GM12875 (cell line): ENCODE measurements around the gene ADAMTS4.

Experiments used
- H3K4me3 ChIP-seq: one replicate; pipeline ENCODE4 v1.5.1; 2011; ENCODE audit warnings: low read depth, low read length, control low read depth
- TF ChIP-seq, protein P1 (sequence below): IDR thresholded peaks from 2 replicates; pipeline ENCODE4 v1.5.1; 2011; ENCODE audit warnings: low read depth, mild to moderate bottlenecking, control low read depth, inconsistent platforms, low read length, moderate library complexity, borderline replicate concordance; ENCODE audit not compliant: insufficient read depth

Gene ADAMTS4

DNA sequence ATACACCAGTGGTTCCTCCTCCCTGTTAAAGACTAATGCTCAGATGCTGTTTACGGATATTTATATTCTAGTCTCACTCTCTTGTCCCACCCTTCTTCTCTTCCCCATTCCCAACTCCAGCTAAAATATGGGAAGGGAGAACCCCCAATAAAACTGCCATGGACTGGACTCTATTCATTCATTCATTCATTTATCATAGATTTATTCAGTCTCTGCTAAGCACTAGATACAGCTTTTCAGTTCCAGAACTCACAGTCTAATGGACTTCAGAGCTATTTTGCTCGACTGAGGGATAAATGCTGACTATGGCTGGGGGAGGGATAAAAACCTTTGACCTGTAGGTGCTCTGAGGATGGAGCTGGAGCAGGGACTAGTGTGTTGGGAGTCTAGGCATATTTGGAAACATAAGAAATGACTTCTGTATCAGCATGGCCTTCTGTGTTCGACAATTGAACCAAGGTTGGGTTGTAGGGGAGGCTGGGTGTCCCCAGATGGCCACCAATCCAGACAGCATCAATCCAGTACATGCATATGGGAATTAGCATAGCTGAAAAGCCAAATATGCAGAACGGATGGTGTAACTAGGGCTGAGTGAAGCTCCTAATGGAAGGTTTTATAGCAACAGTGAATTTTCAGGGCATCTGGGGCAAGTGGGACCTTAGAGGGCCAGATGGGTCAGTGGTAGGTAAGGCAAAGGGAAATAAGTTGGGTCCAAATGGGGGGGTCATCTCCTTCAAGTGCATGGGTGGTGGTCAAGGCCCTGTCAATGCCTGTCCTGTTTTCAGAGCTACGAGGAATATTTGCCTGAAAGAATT lies 20.4 kb upstream of the ADAMTS4 start:
- TF ChIP-seq, protein P1, sequence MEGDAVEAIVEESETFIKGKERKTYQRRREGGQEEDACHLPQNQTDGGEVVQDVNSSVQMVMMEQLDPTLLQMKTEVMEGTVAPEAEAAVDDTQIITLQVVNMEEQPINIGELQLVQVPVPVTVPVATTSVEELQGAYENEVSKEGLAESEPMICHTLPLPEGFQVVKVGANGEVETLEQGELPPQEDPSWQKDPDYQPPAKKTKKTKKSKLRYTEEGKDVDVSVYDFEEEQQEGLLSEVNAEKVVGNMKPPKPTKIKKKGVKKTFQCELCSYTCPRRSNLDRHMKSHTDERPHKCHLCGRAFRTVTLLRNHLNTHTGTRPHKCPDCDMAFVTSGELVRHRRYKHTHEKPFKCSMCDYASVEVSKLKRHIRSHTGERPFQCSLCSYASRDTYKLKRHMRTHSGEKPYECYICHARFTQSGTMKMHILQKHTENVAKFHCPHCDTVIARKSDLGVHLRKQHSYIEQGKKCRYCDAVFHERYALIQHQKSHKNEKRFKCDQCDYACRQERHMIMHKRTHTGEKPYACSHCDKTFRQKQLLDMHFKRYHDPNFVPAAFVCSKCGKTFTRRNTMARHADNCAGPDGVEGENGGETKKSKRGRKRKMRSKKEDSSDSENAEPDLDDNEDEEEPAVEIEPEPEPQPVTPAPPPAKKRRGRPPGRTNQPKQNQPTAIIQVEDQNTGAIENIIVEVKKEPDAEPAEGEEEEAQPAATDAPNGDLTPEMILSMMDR = no peak
- H3K4me3 ChIP-seq = no peak overlapping the region

DNA sequence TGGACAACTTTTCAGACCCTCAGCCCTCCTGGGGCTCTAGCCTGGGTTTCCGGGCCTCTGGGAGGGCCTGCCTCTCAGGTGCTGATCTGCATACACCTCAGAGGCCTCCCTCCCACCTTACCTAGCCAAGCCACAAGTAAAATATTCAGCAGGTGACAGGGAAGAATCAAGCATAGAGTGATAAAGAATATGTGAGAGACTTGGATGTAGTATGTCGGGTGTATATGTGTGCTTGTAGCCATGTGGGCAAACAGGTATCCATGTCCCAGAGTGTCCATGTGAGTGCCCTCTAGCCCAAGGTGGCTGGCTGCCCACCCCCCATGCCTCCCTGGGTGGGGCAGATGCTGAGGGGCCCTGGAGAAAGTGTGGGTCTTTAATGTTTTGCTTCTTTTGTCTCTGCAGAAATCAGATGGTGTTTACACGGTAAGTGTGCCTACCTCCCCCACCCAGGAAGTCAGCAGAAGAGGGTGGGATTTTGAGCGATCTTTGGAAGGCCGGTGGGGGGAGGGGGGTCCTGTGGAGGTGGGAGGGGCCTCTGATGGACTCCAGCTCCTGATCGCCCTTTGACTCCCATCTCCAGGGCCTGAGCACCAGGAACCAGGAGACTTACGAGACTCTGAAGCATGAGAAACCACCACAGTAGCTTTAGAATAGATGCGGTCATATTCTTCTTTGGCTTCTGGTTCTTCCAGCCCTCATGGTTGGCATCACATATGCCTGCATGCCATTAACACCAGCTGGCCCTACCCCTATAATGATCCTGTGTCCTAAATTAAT lies 19.6 kb upstream of the ADAMTS4 start:
- TF ChIP-seq, protein P1 = no peak
- no peak overlapping the region for H3K4me3 ChIP-seq

DNA sequence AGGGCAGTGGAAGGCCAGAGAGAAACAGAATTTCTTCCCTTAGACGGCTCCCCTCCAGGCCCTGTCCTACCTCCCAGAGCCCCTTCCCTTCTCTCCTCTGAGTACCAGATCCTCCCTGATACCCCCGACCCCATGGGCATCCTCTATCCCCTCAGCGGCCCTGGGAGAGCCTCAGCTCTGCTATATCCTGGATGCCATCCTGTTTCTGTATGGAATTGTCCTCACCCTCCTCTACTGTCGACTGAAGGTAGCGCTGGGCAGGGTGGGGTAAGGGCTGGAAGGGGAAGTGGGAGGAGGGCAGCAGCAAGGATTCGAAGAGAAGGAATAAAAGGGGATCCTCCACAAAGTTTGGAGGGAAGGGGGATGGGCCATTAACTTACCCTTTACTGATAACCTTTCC lies 19.0 kb upstream of the ADAMTS4 start:
- H3K4me3 ChIP-seq = no peak overlapping the region
- TF ChIP-seq, protein P1 = no peak

DNA sequence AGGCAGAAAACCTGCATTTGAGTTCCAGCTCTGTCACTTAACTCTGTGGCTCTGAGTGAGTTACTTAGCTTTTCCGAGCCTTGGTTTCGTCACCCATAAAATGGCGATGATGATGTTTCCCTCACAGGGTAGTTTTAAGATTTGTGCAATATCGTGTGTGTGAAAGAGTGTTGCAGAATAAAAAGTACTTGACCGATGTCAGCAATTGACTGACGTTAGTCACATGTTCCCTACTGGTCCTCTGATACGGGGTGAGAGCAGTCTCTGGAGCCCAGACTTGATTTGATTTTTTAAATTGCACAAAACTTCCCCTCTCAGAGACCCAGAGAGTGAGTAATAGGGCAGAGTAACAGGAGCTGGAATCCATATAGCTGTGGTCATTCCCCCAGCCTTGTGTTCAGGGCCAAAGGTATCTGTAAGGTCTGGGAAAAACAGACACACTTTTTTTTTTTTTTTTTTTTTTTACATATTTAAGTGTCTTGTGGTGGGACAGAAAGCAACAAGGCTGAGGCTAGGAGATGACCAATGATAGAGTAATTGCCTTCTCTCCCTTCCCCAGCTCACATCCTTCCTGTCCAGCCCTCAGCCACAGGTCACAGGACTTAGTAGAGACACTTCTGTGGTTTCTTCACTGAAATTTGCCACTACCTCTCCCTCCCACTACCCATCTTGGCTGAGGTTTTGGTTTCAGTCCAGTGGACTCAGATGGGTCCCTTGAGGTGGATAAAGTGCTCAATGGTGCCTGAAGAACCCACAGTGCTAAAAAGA lies 18.3 kb upstream of the ADAMTS4 start:
- H3K4me3 ChIP-seq = no peak overlapping the region
- TF ChIP-seq, protein P1 = no peak

DNA sequence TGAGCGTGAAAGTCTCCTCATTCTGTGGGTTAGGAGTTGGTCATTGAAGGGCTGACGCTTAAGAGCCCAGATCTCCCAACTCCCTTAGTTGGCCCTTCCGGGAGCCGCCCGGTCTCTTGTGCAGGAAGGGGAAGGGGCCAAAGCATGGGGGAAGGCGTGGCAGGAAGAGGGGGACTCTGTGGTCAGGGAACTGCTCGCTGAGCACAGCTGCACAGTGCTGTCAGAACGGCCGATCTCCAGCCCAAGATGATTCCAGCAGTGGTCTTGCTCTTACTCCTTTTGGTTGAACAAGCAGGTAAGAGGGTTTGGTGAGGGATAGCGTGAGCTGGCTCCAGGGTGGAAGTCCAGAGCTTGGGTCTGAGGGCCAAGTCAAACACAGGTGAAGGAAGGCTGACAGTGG lies 16.2 kb upstream of the ADAMTS4 start, which contains the start of gene FCER1G:
TSS of gene FCER1G (plus strand) at position 220 of the 400 bp plus-strand sequence. CDS start at position 247, 27 bp downstream.
- no peak within 1 kb of the TSS for H3K4me3 ChIP-seq
- TF ChIP-seq, protein P1 = no peak

DNA sequence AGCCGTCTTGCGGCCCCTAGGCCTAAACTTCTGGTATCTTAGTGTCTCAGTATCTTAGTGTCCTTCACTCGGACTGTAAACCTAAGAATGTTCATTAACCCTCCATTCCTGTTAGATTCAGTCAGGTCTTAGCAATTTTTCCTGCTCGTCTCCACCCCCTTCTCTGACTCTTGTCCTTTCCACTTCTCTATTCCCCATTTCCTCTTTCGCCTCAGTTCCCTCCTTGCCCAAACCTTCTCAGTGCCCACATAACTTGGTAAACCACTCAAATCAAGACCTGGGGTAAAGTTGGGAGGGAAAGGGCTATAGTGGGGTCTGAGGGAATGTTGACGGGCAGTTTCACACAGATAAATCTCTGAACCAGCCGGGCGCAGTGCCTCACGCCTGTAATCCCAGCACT lies 15.5 kb upstream of the ADAMTS4 start:
- no peak overlapping the region for H3K4me3 ChIP-seq
- TF ChIP-seq, protein P1 = no peak
